NCI-H2107 treated with DMSO at 0.1 percent for 48 hours (cell line): ENCODE results near the gene TBATA.
A peak's percentile ranks its signal among the peaks of the same experiment; 100 is the strongest.

Source experiments
- DNase-seq: peaks from one replicate; lab custom pipeline; 2025; ENCODE audit not compliant: unreplicated experiment; lab: John Stamatoyannopoulos, UW

TBATA gene

GRCh38 chr10:70762441-70763175, 22.6 kb downstream of the TBATA start:
- no peak for DNase-seq

DNA sequence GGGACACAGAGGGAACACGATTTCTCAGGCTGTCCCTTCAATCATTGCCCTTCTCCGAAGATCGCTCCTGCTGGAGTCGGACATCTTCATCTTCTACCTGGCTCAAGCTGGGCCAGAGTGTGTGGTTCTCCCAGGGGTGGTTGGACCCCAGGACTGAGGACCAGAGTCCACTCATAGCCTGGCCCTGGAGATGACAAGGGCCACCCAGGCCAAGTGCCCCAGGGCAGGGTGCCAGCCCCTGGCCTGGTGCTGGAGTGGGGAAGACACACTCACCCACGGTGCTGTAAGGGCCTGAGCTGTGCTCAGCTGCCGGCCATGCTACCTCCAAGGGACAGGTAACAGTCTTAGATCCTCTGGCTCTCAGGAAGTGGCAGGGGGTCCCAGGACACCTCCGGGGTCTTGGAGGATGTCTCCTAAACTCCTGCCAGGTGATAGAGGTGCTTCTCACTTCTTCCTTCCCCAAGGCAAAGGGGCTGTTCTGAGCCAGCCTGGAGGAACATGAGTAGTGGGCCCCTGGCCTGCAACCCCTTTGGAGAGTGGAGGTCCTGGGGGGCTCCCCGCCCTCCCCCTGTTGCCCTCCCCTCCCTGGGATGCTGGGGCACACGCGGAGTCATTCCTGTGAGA, 23.3 kb downstream of the TBATA start:
- DNase-seq, result no peak

GRCh38 chr10:70761031-70761601, 24.1 kb downstream of the TBATA start:
- no peak for DNase-seq

DNA sequence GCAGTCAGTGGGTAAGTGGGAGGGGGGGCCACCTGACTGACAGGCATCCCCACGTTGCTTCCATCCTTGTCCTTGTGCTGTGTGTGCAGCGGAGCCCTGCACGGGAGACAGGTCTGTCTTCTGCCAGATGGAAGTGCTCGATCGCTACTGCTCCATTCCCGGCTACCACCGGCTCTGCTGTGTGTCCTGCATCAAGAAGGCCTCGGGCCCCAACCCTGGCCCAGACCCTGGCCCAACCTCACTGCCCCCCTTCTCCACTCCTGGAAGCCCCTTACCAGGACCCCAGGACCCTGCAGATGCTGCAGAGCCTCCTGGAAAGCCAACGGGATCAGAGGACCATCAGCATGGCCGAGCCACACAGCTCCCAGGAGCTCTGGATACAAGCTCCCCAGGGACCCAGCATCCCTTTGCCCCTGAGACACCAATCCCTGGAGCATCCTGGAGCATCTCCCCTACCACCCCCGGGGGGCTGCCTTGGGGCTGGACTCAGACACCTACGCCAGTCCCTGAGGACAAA, 24.8 kb downstream of the TBATA start:
- no peak for DNase-seq

- DNase-seq, result peak; percentile 26
Observed at GRCh38 chr10:70759781-70760180, 25.4 kb downstream of the TBATA start.

DNA sequence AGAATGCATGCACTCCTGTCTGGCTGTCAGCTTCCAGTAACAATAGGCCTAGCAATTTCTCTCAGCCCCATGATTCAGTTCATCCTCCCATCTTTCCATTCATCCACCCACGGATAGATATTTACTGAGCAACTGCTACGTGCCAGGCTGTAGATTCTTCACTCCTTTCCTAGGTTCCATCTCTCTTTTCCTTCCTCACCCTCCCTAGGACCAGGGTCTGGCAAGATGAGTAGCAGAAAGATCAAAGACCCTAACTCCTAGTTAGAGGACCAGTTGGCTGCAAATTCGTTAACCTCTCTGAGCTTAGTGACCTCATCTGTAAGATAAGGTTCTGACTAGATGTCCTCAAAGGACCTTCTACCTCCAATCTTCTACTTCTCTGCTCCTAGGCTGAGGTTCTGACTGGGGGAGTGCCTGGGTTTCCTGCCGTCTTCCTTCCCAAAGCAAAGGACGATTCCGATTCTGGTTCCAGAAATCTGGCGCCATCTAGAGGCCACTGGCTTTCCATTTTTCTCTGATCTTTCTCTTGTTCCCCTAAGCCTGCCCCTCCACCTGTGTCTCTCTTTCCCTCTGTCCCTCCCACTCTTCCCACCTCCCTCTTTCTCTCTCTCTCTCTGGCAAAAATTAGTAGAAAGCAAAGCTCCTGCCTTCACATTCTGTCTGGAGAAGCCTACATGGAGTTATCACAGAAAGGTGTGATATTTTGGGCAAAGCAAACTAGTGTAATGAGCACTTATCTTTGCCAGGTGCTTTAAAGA, 26.2 kb downstream of the TBATA start:
- DNase-seq, result peak; percentile 82

- no peak for DNase-seq
Observed at GRCh38 chr10:70757856-70758255, 27.3 kb downstream of the TBATA start.

DNA sequence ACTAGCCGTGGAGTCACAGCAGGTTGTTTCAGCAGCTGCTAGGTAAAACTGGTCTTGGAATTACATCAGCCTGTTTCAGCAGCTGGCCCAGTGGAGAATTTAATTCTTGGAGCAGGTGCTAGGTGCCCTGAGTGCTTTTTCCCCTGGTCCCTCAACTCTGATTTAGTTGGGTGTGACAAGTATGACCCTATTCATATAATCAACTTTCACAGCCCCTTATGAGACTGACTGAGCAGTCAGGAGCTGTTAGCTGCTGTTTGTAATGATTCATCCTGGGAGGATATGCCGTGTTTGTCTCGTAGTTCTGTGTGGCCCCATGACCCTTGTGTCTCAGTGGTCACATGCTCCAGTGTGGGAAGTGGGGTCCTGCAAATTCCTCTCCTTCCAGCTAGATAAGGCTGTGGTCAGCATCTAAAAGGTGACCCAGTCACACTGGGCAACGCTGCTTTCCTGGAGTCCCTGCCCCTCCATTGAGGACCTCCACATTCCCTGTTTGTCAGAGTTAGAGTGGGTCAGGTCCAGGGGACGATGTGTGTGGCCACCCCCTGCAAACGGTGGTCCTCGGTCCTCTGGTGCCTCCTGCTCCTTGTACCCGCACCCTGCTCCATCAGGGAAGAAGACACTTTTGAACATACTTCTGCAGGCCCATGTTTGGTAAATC, 28.3 kb downstream of the TBATA start:
- DNase-seq, result peak; percentile 18

GRCh38 chr10:70753841-70754621, 31.1 kb downstream of the TBATA start:
- DNase-seq, result no peak

- no peak for DNase-seq
Observed at GRCh38 chr10:70753026-70753663, 32.0 kb downstream of the TBATA start.

DNA sequence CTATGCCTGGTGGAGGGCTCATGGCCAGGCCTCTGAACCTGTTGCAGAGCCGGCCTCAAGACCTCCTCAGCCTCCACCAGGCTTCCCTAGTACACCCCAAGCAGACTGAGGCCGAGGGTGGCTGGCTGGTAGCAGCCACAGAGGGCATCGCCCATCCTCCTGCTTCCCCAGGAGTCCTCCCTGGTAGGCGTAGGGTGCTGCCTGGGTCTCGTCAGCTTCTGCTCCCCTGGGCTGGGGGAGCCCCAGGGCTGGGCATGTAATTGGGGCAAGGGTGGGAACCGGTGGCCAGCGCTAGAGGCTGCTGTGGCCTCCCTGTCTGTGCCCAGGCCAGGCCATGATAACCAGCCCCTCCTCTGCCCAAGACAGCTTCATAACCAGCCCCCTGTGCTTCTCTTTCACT, 32.6 kb downstream of the TBATA start:
- DNase-seq, result no peak

DNA sequence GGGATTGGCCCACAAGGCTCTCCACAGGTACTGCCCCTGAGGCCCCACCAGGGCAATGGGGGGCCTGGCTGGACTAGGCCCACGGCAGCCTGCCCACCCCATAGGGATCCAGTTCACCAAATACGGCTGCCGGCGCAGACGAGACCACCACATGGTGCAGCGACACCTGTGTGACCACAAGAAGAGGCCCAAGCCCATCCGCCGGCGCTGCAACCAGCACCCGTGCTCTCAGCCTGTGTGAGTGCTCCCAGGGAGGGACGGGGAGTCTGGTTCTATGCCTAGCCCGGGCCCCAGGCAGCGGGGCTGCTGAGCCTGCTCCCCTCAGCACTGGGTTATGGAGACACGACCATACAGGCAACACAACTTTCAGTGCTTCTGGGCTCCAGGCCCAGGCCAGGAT, 33.2 kb downstream of the TBATA start:
- DNase-seq, result no peak

GRCh38 chr10:70751356-70751755, 33.8 kb downstream of the TBATA start:
- DNase-seq, result no peak

DNA sequence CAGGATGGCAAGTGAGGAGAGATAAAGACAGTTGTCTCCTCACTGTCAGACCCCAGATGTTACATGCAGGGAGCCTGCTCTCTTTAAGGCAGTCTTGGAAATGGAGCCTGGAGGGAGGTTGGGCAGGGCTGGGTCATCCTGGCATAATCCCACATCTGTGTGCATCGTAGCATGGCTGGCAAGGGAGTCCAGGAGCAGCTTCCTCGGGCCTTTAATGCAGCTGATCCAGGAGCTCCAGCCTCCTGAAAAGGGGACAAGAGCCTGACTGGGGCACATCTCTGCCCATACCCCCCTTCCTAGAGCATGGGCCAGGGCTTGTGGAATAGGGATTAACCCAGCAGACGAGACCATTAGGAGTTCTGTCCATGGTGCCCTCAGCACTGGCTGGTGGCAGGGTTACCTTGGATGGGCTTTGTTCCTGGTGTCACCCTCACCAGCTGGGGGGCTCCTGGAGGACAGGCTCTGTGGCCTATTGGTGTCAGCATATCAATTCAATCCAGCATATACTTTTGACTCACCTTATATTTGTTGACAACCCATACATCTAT, 34.9 kb downstream of the TBATA start:
- DNase-seq, result no peak

DNA sequence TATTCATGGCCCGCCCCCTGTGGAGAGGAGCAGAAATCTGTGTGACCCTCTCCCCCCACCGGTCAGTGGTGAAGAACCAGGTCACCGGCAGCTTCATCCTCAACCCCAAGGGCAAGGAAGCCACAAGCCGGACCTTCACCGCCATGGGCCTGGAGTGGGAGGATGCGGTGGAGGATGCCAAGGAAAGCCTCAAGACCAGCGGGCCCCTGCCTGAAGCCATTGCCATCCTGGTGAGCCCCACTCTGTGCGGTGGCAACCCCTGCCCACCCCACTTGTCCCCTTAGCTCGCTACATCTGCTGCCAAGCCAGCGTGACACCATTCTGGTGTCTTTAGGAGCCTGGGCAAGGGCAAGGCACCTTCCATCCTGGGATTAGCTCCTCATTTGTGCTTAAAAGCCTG, 35.4 kb downstream of the TBATA start:
- no peak for DNase-seq

- no peak for DNase-seq
Observed at GRCh38 chr10:70748801-70749573, 36.2 kb downstream of the TBATA start.

GRCh38 chr10:70748305-70748704, 36.9 kb downstream of the TBATA start:
- DNase-seq, result no peak

GRCh38 chr10:70747192-70747965, 37.8 kb downstream of the TBATA start:
- DNase-seq, result no peak
